ENCODE results near the gene CLSTN2. TPM values are rescaled to one million over a fixed set of nuclear protein-coding genes. Genes with fewer than 3 reads are reported as not detected.

CLSTN2 gene
- total and polyA plus RNA-seq, 10 donors = 0.02 to 0.22 (median 0.13) TPM; not detected in 1

DNA sequence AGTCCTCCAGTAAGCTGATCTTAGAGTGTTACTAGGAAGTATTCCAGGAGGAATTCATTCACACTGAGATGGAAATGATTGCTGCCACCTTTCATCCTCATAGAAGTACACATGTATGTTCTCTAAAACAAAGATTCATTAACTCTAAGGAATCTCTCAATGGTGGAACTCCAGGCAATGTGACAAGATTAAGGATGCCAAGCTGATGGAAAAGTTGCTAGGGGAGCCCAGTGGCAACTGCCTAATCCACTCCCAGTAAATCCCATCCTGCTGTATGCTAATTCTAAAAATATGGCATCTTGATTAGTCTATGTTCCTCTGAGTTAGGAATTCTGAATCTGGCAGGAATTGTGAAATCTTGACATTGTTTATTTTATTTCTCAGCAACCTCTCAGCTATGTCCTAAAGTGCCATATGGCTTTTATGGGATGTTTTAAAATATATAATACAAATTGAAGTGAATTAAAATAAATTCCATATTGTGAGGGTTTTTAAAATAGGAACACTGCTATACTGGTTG lies 532.9 kb downstream of the CLSTN2 start:
- H3K27ac ChIP-seq = no peak overlapping the region
- TF ChIP-seq, protein P1, sequence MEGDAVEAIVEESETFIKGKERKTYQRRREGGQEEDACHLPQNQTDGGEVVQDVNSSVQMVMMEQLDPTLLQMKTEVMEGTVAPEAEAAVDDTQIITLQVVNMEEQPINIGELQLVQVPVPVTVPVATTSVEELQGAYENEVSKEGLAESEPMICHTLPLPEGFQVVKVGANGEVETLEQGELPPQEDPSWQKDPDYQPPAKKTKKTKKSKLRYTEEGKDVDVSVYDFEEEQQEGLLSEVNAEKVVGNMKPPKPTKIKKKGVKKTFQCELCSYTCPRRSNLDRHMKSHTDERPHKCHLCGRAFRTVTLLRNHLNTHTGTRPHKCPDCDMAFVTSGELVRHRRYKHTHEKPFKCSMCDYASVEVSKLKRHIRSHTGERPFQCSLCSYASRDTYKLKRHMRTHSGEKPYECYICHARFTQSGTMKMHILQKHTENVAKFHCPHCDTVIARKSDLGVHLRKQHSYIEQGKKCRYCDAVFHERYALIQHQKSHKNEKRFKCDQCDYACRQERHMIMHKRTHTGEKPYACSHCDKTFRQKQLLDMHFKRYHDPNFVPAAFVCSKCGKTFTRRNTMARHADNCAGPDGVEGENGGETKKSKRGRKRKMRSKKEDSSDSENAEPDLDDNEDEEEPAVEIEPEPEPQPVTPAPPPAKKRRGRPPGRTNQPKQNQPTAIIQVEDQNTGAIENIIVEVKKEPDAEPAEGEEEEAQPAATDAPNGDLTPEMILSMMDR (IDR thresholded peaks at IDR 0.05 in 8 of 11, conservative IDR thresholded peaks at IDR 0.05 in 3 of 11) = no peak
- TF ChIP-seq POLR2A (IDR thresholded peaks at IDR 0.05) = no peak
- TF ChIP-seq POLR2AphosphoS5 (IDR thresholded peaks at IDR 0.05) = no peak
- H3K27me3 ChIP-seq (replicated peaks in 1 of 7) = no peaks in the 10 kb centered on the region
- no peaks in the 10 kb centered on the region for H3K4me1 ChIP-seq
- DNase-seq = no peak
- no peaks in the 10 kb centered on the region for H3K36me3 ChIP-seq
- no peaks in the 10 kb centered on the region for H3K9me3 ChIP-seq
- intact Hi-C loops (cut with DNase I; ENCODE audit: low total_unique reads) = no loop called here
- no peak overlapping the region for H3K4me3 ChIP-seq

DNA sequence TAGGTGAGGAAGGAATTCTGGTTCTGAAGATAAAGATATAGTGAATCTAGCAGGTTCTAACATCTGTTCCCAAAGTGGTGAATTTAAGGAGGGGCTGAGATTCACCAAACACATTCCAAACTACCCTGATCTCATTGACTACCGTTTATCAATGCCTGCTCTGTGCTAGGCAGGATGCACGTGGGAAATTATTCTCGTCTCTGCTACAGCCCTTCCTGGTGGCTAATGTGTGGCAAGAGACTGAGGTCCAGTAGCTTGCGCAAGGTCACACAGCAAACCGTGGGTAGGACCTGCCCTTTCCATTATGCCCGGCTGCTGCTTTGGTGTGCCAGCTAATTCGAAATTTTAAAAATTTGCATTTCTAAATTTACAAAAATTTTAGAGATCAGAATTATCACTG lies 533.4 kb downstream of the CLSTN2 start:
- Histone ChIP-seq H3K36me3 (no peaks in the 10 kb centered on the region), H3K4me1 (no peaks in the 10 kb centered on the region), H3K27ac (no peak overlapping the region), H3K27me3 (replicated peaks in 1 of 7) (no peaks in the 10 kb centered on the region), H3K4me3 (no peak overlapping the region), H3K9me3 (no peaks in the 10 kb centered on the region)
- WGBS, 5 donors = 48 to 57% (median 52%) methylated on average over 7 of the region's 7 CpGs
- no peak for DNase-seq
- intact Hi-C loops (cut with DNase I; ENCODE audit: low total_unique reads) = no loop called here
- TF ChIP-seq POLR2A (IDR thresholded peaks at IDR 0.05) = no peak
- no peak for TF ChIP-seq POLR2AphosphoS5 (IDR thresholded peaks at IDR 0.05)
- TF ChIP-seq, protein P1 (IDR thresholded peaks at IDR 0.05 in 8 of 11, conservative IDR thresholded peaks at IDR 0.05 in 3 of 11) = no peak

DNA sequence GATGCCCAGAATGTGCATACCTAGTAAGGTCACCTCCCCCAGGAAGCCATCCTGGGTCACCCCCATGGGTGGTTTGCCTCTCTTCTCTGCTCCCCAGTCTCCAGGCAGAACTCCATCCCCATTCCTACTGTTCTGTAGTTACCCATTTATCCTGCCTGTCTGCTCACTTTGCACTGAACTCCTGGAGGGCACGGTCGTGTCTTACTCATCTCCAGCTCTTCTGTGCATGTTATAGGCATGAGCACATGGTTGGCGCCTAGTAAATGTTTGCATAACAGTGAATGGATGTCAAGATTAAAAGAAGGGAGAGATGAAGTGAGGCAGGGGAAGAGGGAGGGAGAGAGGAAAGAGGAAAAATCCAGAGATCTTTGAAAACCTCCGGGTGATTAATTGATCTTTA lies 534.5 kb downstream of the CLSTN2 start:
- intact Hi-C loops (cut with DNase I; ENCODE audit: low total_unique reads) = no loop called here
- 70 to 85% (median 80%) methylated on average over 4 of the region's 4 CpGs for WGBS, 5 donors
- H3K4me1 ChIP-seq = no peaks in the 10 kb centered on the region
- no peaks in the 10 kb centered on the region for H3K9me3 ChIP-seq
- no peaks in the 10 kb centered on the region for H3K36me3 ChIP-seq
- H3K27me3 ChIP-seq (replicated peaks in 1 of 7) = peaks cover 0 to 3% (median 0%) of the 10 kb centered on the region in 7 donors
- no peak for DNase-seq
- no peak overlapping the region for H3K27ac ChIP-seq
- TF ChIP-seq POLR2A (IDR thresholded peaks at IDR 0.05) = no peak
- TF ChIP-seq POLR2AphosphoS5 (IDR thresholded peaks at IDR 0.05) = no peak
- TF ChIP-seq, protein P1 (IDR thresholded peaks at IDR 0.05 in 8 of 11, conservative IDR thresholded peaks at IDR 0.05 in 3 of 11) = no peak
- no peak overlapping the region for H3K4me3 ChIP-seq

DNA sequence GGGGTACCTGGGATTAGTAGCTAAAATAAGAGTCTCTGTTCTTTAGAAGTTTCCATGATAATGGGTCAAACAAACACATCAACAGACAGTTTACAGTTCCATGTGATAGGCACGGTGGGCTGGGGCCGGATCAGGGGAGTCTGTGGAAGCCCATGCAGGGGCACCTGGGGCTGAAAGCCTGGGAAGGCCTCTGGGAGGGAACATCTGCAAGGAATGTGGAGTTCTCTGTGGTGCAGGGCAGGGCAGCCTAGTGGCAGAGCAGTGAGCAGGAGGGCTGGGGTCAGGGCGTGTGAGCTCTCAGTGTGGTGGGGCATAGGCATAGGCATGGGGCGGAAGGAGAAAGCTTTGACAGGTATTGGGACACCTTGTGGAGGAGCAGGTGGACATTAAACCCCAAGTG lies 535.2 kb downstream of the CLSTN2 start:
- DNase-seq = no peak
- Histone ChIP-seq H3K4me1 (no peaks in the 10 kb centered on the region), H3K27ac (no peak overlapping the region), H3K27me3 (replicated peaks in 1 of 7) (peaks cover 0 to 3% (median 0%) of the 10 kb centered on the region in 7 donors), H3K36me3 (no peaks in the 10 kb centered on the region), H3K4me3 (no peak overlapping the region), H3K9me3 (no peaks in the 10 kb centered on the region)
- intact Hi-C loops (cut with DNase I; ENCODE audit: low total_unique reads) = no loop called here
- TF ChIP-seq, protein P1 (IDR thresholded peaks at IDR 0.05 in 8 of 11, conservative IDR thresholded peaks at IDR 0.05 in 3 of 11) = no peak
- TF ChIP-seq POLR2A (IDR thresholded peaks at IDR 0.05) (no peak), POLR2AphosphoS5 (IDR thresholded peaks at IDR 0.05) (no peak)
- WGBS, 5 donors = 64 to 75% (median 68%) methylated on average over 4 of the region's 4 CpGs
